NK-92 treated with Interleukin-12 subunit alpha and Interleukin-12 subunit beta, amount 100 ng/mL, for 24 hours (cell line): ENCODE measurements around the gene ZNF180.
"Not testable (repeated sequence)": the region's sequence is repeated elsewhere in the genome, so short reads cannot be mapped to it uniquely, and the experiment has no call there.

Experiments
- DNase-seq: peaks from one replicate; lab custom pipeline; 2025; lab: John Stamatoyannopoulos, UW

ZNF180 gene

DNA sequence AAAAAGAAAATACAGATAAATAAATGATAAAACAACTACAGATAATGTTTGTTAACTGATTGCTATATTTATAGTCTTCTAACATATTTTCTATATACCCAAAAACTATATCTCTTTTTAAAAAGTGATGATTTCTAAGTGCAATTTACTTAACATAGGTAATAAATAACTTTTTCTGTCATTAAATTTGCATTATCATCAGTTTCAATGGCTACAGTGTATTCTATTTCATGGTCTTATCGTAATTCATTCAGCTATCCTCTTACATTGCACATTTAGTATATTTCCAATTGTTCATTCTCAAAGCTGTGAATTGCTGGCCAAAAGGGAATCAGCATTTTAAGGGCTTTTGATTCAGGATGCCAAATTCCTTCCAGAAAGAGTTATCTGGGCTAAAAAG, 3.6 kb downstream of the ZNF180 start:
- DNase-seq, result no peak

DNA sequence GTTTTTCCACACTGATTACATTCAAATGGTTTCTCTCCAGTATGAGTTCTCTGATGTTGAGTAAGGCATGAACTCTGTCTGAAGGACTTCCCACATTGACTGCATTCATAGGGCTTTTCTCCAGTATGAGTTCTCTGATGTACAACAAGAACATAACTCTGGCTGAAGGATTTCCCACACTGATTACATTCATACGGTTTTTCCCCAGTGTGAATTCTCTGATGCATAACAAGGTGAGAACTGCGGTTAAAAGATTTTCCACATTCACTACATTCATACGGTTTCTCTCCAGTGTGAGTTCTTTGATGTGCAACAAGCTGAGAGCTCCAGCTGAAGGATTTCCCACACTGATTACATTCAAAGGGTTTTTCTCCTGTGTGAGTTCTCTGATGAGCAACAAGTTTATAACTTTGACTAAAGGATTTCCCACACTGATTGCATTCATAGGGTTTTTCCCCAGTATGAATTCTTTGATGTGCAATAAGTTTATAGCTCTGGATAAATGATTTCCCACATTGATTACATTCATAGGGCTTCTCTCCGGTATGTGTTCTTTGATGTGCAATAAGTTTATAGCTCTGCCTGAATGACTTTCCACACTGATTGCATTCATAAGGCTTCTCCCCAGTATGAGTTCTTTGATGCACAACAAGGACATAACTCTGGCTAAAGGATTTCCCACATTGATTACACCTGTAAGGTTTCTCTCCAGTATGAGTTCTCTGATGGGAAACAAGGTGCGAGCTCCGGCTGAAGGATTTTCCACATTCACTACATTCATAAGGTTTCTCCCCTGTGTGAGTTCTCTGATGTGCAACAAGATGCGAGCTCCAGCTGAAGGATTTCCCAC, 23.5 kb downstream of the ZNF180 start:
- DNase-seq, result no peak

DNA sequence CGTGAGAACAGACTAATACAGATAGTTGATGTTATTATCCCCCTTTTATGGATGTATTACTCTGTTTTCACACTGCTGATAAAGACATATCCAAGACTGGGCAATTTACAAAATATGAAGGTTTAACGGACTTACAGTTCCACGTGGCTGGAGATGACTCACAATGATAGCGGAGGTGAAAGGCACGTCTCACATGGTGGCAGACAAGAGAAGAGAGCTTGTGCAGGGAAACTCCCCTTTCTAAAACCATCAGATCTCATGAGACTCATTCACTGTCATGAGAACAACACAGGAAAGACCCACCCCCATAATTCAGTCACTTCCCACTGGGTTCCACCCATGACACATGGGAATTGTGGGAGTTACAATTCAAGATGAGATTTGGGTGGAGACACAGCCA, 31.6 kb downstream of the ZNF180 start:
- DNase-seq, result not testable (repeated sequence)

DNA sequence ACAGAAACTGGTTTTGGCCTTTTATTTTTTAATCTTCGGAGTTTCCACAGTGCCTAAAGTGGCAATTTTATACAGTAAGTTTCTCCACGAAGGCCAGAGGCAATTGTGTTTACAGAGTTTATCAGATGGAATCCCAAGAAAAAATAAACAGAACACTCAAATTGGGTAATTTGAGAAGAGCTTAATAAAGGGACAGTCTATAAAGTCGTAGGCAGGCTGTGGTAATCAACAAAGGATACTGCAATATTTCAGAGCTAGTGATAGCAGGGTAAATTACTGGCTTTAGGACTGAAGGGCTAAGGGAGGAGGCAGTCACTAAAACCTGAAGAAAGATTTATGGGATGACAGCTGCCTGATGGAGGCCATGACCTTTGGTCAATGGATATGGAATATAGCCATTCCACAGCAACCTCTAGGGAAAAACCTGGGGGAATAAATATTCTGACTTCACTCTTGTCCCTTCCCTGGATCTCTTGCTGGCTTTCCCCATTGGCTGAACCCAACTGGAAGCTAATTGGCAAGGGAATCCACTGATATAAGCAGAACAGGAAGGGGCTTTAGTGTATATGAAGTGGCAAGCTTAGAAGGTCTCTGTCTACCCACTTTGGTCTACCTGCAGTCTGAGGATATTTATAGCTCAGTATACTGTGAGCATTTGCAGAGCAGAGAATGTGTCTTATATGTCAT, 37.6 kb downstream of the ZNF180 start:
- DNase-seq, result not testable (repeated sequence)

DNA sequence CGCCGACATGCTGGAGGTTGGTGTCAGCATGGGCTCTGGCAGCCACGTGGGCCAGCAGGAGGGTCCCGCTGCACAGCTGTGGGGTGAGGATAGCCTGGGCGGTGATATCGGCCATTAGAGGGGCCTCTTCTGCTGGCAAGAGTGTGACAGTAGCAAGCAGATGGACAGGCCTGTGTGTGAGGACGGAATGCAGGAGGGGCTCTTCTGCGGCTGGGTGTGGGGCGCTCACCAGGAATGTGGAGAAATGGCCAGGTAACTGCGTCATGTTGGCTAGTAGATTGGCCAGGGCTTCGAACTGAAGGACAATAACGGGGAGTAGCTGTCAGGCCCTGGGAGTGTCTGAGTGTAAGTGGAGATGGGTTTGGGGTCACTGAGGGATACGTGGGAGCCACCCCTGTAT, 44.3 kb downstream of the ZNF180 start:
- DNase-seq, result not testable (repeated sequence)

DNA sequence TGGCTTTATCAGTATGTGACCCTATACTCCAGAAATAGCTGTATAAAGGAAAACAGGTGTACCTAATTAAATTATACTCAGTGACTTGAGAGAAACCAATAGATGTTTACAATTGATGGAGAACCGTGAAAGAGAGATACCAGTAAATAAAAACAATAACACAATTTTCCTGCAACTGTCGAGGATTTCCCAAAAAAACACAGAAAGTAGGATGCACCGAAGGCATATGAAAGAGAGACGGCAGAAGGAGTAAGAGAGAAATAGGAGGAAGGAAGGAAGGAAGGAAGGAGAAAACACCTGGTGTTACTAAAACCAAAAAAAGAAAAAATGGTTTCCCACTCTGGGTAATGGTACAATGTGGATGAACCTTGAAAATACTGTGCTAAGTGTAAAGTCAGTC, 45.2 kb downstream of the ZNF180 start:
- DNase-seq, result no peak

DNA sequence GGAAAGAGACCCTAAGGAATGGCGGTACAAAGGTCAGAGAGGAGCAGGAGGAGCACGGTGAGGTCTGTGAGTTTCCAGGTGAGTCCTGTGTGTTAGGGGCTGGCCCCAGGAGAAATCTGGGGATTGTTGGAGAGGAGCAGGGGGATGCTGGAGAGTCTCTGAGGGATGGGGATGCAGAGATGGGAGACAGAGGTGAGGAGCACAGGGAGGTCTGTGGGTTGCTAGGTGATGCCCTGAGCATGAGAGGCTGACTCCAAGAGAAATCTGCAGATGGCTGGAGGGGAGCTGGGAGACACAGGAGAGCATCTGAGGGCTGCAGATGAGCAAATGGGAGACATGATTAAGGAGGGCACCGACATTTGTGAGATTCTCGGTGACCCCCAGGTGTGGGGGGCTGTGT, 48.0 kb downstream of the ZNF180 start:
- no peak for DNase-seq

DNA sequence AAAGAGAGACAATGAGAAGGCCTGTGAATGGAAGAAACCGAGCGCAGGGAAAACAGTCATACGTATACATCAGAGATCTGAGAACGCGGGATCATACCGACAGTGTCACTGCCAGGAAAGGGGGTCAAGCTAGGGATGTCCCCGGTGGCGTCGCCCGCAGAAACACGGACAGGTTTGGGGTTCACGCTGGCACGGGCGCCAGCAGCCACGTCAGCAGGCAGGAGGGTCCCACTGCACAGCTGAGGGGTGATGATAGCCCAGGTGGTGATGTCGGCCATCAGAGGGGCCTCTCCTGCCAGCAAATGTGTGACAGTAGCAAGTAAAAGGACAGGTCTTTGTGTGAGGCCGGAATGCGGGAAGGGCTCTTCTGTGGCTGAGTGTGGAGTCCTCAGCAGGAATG, 48.6 kb downstream of the ZNF180 start:
- DNase-seq, result no peak

DNA sequence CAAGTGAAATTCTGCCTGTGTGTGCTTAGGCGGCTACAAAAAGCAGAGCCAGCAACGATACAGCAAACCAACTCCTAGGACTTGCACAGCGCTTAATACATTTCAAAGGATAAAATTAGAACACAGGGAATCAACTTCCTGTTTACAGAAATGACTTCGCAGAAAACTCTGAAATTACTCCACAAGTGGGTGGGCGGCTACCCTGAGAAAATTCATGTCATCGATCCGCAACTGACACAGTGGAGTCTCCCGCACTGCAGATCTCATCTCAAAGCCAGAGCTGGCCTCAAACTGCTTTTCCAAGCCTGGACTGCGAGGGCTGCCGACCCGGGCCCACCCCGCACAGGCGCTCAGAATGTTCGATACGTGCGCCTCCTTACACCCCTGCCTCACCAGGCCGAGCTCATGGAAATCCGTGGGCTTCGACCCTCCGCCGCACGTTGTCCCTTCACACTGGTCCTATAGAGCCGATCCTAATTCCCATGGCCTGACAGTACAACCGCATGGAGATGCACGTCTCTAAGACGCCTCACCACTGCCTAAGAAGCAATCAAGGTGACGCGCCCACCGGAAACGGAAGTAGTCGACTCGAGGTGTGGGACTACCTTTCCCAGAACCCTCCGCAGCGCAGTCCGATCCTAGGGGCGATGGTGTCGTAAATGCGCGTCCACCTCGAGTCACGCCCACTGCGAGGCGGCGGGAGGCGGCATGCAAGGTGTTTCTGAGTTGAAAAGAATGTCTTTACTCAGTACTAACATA, 52.2 kb downstream of the ZNF180 start, which contains the start of gene ZNF229:
Gene ZNF229 (minus strand): TSS at position 557 of the 759 bp plus-strand sequence. CDS start 5,625 bp downstream, outside the sequence.
- DNase-seq, result no peak

DNA sequence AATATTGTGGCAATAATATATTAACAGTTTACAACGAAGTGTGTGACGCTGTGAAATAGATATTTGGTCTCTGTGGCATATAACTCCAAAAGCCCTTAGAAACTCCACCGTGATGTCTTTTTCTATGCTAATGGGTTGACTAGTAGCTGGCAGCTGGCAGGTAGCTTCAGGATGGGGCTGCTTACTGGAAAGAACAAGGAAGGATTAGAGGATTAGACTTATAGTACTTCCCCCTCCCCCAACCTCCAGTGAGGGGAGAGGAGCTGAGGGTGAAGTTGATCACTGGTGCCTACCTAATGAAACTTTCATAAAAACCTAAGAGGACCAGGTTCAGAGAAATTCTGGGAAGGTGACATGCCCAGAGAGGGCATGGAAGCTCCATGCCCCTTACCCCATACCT, 61.9 kb downstream of the ZNF180 start:
- DNase-seq, result no peak

DNA sequence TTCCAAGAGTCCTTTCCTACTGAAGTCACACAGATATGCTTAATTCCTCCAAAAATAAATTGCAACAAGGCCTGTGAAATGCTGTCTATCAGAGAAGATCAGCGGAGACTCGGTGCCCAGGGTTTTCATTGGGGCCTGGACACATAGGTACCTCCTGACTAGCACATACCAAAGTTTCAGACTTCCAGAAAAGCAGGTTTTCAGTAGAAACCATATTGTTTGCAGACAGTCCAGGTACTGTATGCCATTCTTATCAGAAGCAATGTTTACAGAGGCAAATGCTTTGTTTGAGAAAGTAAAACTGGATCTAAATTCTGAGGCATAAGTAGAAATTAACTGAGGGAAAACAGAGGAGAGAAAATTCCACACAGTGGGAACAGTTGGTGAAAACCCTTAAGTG, 64.9 kb downstream of the ZNF180 start:
- no peak for DNase-seq

DNA sequence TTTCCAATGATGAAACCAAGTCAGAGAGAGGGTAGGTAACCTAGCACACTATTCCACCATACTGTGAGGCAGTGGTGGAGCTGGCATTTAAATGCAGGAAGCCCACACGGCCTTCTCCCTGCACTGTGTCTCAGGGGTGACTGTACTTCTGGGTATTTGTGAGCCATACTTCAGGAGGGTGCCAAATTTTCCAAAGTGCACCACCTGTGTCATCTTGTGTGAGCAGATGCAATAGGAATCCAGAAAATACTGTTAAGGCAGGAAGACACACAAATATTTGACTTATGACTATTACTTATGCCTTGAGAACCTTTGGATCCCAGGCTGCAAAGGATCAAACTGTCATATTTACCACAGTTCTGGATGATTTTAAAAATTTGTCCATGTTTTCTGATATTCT, 69.4 kb downstream of the ZNF180 start:
- DNase-seq, result no peak
